HG03378 (cell line): ENCODE data around the gene HOXD4.

ENCODE experiments used
- ATAC-seq: cut with Tn5 transposase; IDR thresholded peaks from one replicate; pipeline ENCODE4 v1.9.1; 2021; ENCODE audit warnings: mild to moderate bottlenecking, moderate library complexity; ENCODE audit not compliant: unreplicated experiment

Gene HOXD4

GRCh38 chr2:176170602-176171305 lies 19.4 kb downstream of the HOXD4 start:
- no peak for ATAC-seq

DNA sequence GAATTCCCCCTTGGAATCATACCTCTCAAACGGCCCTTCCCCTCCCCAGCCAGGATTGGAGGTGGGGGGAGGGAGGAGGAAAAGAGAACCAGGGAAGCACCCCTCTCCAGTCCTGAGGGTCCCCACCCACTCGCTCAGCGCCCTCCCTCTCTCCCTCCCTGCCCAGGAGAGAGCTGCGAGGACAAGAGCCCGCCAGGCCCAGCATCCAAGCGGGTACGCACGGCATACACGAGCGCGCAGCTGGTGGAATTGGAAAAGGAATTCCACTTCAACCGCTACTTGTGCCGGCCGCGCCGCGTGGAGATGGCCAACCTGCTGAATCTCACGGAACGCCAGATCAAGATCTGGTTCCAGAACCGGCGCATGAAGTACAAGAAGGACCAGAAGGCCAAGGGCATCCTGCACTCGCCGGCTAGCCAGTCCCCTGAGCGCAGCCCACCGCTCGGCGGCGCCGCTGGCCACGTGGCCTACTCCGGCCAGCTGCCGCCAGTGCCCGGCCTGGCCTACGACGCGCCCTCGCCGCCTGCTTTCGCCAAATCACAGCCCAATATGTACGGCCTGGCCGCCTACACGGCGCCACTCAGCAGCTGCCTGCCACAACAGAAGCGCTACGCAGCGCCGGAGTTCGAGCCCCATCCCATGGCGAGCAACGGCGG lies 20.1 kb downstream of the HOXD4 start:
- ATAC-seq: no peak

GRCh38 chr2:176172007-176172894 lies 20.9 kb downstream of the HOXD4 start:
- ATAC-seq: no peak

DNA sequence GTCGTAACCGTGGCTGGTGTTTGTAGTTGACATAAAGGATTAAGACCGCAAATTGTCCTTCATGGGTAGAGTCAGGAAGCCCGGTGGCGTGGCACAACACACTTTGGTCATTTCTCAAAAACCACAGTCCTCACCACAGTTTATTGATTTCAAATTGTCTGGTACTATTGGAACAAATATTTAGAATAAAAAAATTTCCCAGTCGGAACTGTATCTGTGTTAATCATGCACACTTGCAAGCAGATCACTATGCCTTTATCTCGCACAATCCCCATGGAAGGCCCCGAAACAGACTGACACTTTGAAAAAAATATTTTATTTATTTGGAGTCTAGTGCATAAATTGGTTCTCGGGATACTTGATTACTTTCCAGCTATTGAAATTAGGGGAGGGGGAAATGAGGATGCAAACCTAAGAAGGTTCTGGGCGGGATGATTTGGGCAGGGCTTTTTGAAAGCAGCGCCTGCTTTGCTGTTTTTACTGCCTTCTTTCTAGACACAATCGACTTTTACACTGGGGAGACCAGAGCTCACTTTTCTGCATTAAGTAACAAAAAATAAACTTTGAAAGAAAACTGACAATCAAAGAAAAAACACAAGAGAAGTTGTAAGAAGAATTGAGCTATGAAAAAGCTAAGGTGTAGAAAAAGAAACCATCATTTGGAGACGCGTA lies 21.7 kb downstream of the HOXD4 start:
- ATAC-seq: no peak

- no peak for ATAC-seq
These were observed 22.4 kb downstream of the HOXD4 start for GRCh38 chr2:176173567-176174381.

DNA sequence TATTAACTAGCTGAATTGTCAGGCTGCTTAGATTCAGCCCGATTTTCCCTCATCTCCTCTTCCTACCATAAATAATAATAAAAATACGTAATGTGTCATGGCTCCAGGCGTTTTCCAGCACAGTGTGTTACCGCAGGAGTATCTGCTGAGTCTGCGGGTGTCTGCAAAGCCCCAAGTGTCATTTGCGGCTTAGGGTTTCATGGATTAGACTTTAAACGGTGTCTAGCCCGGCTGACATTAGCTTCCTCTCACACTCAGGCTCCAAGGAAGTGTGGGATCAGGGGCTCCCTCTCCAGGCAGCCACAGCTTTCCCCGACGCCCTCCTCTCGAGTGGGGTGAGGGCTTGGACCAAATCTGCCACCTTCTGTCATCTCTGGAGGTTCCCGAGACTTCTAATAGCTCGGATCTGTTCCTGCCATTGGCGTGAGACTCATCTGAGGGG lies 23.1 kb downstream of the HOXD4 start:
- ATAC-seq: no peak

- no peak for ATAC-seq
These were observed 23.7 kb downstream of the HOXD4 start for GRCh38 chr2:176174824-176175708.

GRCh38 chr2:176175709-176176607 lies 24.6 kb downstream of the HOXD4 start:
- ATAC-seq: no peak

GRCh38 chr2:176177580-176178037 lies 26.3 kb downstream of the HOXD4 start:
- no peak for ATAC-seq

GRCh38 chr2:176178038-176178756 lies 26.8 kb downstream of the HOXD4 start:
- no peak for ATAC-seq

GRCh38 chr2:176178757-176179295 lies 27.5 kb downstream of the HOXD4 start:
- no peak for ATAC-seq

GRCh38 chr2:176181551-176181950 lies 30.2 kb downstream of the HOXD4 start:
- ATAC-seq: no peak

- no peak for ATAC-seq
These were observed 31.3 kb downstream of the HOXD4 start for GRCh38 chr2:176182671-176183070.

DNA sequence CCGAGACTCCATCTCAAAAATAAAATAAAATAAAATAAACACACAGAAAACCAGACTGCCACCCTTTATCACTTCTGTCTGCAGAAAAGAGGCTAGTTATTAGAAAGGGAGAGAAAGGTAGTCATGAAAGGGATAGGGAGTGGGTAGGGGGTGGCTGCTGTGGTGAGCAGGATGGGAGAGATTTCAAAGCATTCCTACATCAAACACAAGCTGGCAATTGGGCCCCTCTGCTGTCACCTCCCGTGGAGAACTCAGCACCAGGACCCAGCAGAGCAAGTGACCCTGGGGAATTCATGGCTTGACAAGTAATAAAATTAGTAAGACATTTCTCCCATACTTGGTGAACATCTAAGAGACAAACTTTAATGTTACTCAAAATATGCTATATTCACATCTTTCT lies 33.4 kb downstream of the HOXD4 start:
- no peak for ATAC-seq

DNA sequence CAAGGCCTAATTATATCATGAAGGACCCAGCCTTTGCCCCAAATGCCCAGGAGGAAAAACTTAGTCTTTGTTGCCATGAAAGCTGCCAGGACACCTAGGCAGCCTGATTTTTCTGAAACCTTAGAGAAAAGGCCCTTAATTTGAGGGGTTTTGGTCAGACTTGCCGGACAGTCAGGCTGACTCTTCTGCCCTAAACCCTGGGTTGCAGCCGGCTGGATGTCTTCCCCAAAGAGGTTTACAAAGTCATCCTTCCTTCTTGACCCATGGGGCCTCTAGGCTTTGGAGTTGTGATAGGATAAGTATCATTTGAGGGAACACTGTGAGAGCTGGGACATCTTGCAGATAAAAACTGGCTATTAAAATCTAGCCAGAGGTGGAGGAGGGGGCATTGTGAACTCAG lies 34.7 kb downstream of the HOXD4 start:
- no peak for ATAC-seq

DNA sequence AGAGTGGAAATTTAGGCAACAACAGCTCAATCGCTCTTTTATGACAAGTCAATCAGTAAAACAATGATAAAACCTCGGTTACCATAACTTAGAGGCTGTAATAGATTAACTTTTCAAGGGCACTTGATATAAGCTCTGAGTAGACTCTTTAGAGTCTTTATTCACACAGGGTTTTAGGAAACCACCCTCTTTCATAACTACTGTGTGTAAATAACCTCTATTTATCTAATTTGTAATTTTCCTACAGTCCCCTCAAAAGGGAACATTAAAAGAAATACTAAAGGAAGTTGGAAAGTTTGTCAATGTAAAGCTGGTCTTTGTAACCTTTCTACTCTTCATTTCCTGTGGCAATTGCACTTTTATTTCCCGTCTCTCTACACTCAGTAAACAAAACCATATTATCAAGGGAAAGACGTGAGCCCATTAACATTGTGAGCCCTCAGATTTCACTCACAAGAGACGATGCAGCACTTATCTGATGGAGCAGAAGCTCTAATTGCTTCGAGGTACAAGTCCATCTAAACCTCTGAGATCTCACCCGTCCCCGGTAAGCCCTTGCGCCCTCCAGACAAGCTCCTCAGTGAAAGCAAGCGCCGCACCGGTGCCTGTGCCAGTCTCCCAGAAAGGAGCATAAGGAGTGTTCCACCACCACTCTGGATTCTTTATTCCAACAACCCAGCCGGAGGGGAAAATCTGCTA lies 36.0 kb downstream of the HOXD4 start:
- no peak for ATAC-seq
